Measurements from ENCODE around the gene ZNF268. TPM values are rescaled to one million over a fixed set of nuclear protein-coding genes. Genes with fewer than 3 reads are reported as not detected.

ZNF268 gene
- total RNA-seq, 6 experiments from 2014 or later: 8.2 to 14.2 (median 10.7) TPM

- Histone ChIP-seq H3K4me1 (no peaks in the 10 kb centered on the region), H3K9me3 (peaks cover 0 to 25% (median 3%) of the 10 kb centered on the region in 4 donors), H3K4me3 (no peak overlapping the region), H3K36me3 (no peaks in the 10 kb centered on the region), H3K27me3 (no peaks in the 10 kb centered on the region), H3K27ac (no peak overlapping the region)
- TF ChIP-seq POLR2A (IDR thresholded peaks at IDR 0.05): no peak
- TF ChIP-seq, protein P1, sequence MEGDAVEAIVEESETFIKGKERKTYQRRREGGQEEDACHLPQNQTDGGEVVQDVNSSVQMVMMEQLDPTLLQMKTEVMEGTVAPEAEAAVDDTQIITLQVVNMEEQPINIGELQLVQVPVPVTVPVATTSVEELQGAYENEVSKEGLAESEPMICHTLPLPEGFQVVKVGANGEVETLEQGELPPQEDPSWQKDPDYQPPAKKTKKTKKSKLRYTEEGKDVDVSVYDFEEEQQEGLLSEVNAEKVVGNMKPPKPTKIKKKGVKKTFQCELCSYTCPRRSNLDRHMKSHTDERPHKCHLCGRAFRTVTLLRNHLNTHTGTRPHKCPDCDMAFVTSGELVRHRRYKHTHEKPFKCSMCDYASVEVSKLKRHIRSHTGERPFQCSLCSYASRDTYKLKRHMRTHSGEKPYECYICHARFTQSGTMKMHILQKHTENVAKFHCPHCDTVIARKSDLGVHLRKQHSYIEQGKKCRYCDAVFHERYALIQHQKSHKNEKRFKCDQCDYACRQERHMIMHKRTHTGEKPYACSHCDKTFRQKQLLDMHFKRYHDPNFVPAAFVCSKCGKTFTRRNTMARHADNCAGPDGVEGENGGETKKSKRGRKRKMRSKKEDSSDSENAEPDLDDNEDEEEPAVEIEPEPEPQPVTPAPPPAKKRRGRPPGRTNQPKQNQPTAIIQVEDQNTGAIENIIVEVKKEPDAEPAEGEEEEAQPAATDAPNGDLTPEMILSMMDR (IDR thresholded peaks at IDR 0.05): no peak
- intact Hi-C loops (cut with DNase I): no loop called here
- ATAC-seq: no peak
- 82% methylated on average over 3 of the region's 3 CpGs for WGBS (ENCODE audit: insufficient coverage, low coverage, low lambda C conversion rate, missing lambda C conversion rate)
- no peak for DNase-seq
These were observed 15.5 kb upstream of the ZNF268 start for GRCh38 chr12:133165776-133166175.

- Histone ChIP-seq H3K36me3 (no peaks in the 10 kb centered on the region), H3K9me3 (peaks cover 0 to 27% (median 3%) of the 10 kb centered on the region in 4 donors), H3K27ac (no peak overlapping the region), H3K4me3 (no peak overlapping the region), H3K27me3 (no peaks in the 10 kb centered on the region), H3K4me1 (no peaks in the 10 kb centered on the region)
- DNase-seq (no peak), ATAC-seq (no peak)
- TF ChIP-seq POLR2A (IDR thresholded peaks at IDR 0.05): no peak
- TF ChIP-seq, protein P1 (IDR thresholded peaks at IDR 0.05): no peak
- WGBS (ENCODE audit: insufficient coverage, low coverage, low lambda C conversion rate, missing lambda C conversion rate): 60% methylated on average over 1 of the region's 1 CpG
- intact Hi-C loops (cut with DNase I): no loop called here
These were observed 8.8 kb upstream of the ZNF268 start for GRCh38 chr12:133172491-133172890.

DNA sequence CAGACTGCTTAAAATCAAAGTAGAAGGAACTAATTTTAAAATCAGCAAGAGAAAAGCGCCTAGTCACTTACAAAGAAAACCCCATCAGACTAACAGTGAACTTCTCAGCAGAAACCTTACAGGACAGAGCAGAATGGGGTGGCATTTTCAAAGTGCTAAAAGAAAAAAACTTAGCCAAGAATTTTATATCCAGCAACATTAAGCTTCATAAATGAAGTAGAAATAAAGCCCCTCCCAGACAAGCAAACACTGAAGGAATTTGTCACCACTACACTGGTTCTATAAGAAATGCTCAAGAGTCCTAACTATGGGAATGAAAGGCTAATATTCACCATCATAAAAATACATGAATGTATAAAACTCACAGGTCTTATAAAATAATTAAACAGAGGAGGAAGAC, 6.4 kb upstream of the ZNF268 start:
- TF ChIP-seq, protein P1 (IDR thresholded peaks at IDR 0.05): no peak
- TF ChIP-seq POLR2A (IDR thresholded peaks at IDR 0.05): no peak
- H3K36me3 ChIP-seq: no peaks in the 10 kb centered on the region
- ATAC-seq (no peak), DNase-seq (no peak)
- peaks cover 0 to 26% (median 0%) of the 10 kb centered on the region in 4 donors for H3K9me3 ChIP-seq
- WGBS (ENCODE audit: insufficient coverage, low coverage, low lambda C conversion rate, missing lambda C conversion rate): 64% methylated on average over 1 of the region's 1 CpG
- intact Hi-C loops (cut with DNase I): no loop called here
- no peak overlapping the region for H3K4me3 ChIP-seq
- H3K27me3 ChIP-seq: no peaks in the 10 kb centered on the region
- H3K4me1 ChIP-seq: no peaks in the 10 kb centered on the region
- no peak overlapping the region for H3K27ac ChIP-seq

DNA sequence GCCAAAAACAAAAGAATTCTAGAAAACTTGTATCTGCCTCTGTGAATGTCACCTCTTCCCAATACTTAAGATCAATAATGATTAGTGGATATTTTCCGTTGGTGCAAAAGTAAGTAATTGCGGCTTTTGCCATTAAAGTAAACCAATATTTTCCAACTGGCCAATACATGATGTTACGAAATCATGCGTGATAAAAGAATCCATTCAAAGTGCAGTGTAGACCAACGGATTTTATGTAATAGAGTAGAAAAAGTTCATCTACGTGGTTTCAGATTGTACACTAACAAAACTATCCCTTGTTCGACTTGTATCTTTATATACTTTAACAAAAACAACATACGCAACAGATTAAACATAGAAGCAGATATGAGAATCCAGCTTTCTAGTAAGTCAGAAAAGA, 626 bp upstream of the ZNF268 start:
- DNase-seq (no peak), ATAC-seq (no peak)
- Histone ChIP-seq H3K9me3 (peaks cover 0 to 5% (median under 1%) of the 10 kb centered on the region in 4 donors), H3K27ac (no peak overlapping the region), H3K4me1 (peaks cover 0 to 5% (median 3%) of the 10 kb centered on the region in 4 donors), H3K4me3 (peak overlapping the region in 2 of 3 donors; percentile 68 to 88), H3K27me3 (no peaks in the 10 kb centered on the region), H3K36me3 (peaks cover 0 to 6% (median 0%) of the 10 kb centered on the region in 4 donors)
- WGBS (ENCODE audit: insufficient coverage, low coverage, low lambda C conversion rate, missing lambda C conversion rate): 84% methylated on average over 8 of the region's 8 CpGs
- no peak for TF ChIP-seq POLR2A (IDR thresholded peaks at IDR 0.05)
- TF ChIP-seq, protein P1 (IDR thresholded peaks at IDR 0.05): no peak
- intact Hi-C loops (cut with DNase I): no loop called here

DNA sequence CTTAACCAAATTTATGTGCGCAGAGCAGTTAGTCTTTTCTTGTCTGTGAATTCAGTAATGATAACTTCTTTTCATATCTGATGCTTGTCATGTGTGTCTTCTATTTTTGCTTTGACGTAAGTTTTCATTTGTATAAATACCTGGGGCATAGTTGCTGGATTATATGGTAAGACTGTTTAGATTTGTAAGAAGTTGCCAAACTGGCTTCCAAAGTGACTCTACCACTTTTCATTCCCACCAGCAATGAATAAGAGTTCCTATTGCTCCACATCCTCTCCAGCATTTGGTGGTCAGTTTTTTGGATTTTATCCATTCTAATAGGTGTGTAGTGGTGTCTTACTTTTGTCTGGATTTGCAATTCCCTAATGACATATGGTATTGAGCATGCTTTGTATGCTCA, 8.9 kb downstream of the ZNF268 start:
- DNase-seq: no peak
- Histone ChIP-seq H3K27me3 (no peaks in the 10 kb centered on the region), H3K9me3 (peaks cover 8 to 61% (median 34%) of the 10 kb centered on the region in 4 donors), H3K4me3 (no peak overlapping the region), H3K4me1 (no peaks in the 10 kb centered on the region), H3K36me3 (peaks cover 0 to 83% (median 57%) of the 10 kb centered on the region in 4 donors), H3K27ac (no peak overlapping the region)
- no peak for ATAC-seq
- TF ChIP-seq POLR2A (IDR thresholded peaks at IDR 0.05): no peak
- TF ChIP-seq, protein P1 (IDR thresholded peaks at IDR 0.05): no peak
- 100% methylated on average over 1 of the region's 2 CpGs for WGBS (ENCODE audit: insufficient coverage, low coverage, low lambda C conversion rate, missing lambda C conversion rate)
- intact Hi-C loops (cut with DNase I): no loop called here
